NCI-H1048 (cell line): ENCODE data around the gene PLSCR1.

Experiments
- DNase-seq: peaks from one replicate; lab custom pipeline; 2025; lab: John Stamatoyannopoulos, UW

PLSCR1 gene

GRCh38 chr3:146473726-146474125 lies 70.7 kb downstream of the PLSCR1 start:
- no peak for DNase-seq

- no peak for DNase-seq
These were observed 71.8 kb downstream of the PLSCR1 start for GRCh38 chr3:146472611-146473010.

GRCh38 chr3:146471012-146471411 lies 73.4 kb downstream of the PLSCR1 start:
- DNase-seq, result no peak

- DNase-seq, result no peak
These were observed 73.9 kb downstream of the PLSCR1 start for GRCh38 chr3:146470425-146470990.

- DNase-seq, result no peak
These were observed 75.0 kb downstream of the PLSCR1 start, which contains the start of gene PLSCR2 for GRCh38 chr3:146469150-146470017. PLSCR2 (minus strand) TSS chr3:146469561; CDS start chr3:146459904, 9,657 bp downstream.

- no peak for DNase-seq
These were observed 75.7 kb downstream of the PLSCR1 start for GRCh38 chr3:146468671-146469149.

GRCh38 chr3:146468234-146468633 lies 76.2 kb downstream of the PLSCR1 start:
- DNase-seq, result no peak

- DNase-seq, result no peak
These were observed 77.8 kb downstream of the PLSCR1 start for GRCh38 chr3:146466604-146467003.

- no peak for DNase-seq
These were observed 78.5 kb downstream of the PLSCR1 start for GRCh38 chr3:146465693-146466465.
